LNCaP clone FGC (cell line): ENCODE results near the gene SRRM3.
"Not testable (repeated sequence)": the region's sequence is repeated elsewhere in the genome, so short reads cannot be mapped to it uniquely, and the experiment has no call there.

Experiments used
- DNase-seq: peaks from one replicate; pipeline ENCODE4 v3.0.0-alpha.2; 2011; ENCODE audit warnings: low read depth
- H3K4me3 ChIP-seq: 2 replicates; pipeline ENCODE4 v1.5.1; 2011; ENCODE audit warnings: mild to moderate bottlenecking, low read depth, low read length, control low read depth
- CTCF ChIP-seq: IDR thresholded peaks from 2 replicates; pipeline ENCODE4 v1.5.1; 2012; ENCODE audit warnings: mild to moderate bottlenecking; ENCODE audit not compliant: control insufficient read depth, insufficient read depth; ENCODE audit errors: extremely low read depth

The SRRM3 gene

GRCh38 chr7:76201732-76202665 is at the start of gene SRRM3:
Gene SRRM3, plus strand, starts transcription at chr7:76201896. Its CDS starts 33,171 bp downstream, at chr7:76235067.
- peak; percentile 98 for TF ChIP-seq CTCF
- H3K4me3 ChIP-seq = no peak within 1 kb of the TSS
- DNase-seq = peak; percentile 14

GRCh38 chr7:76151932-76152331 is 49.8 kb upstream of the SRRM3 start:
- no peak for DNase-seq
- H3K4me3 ChIP-seq = no peak overlapping the region
- no peak for TF ChIP-seq CTCF

GRCh38 chr7:76153571-76154230 is 48.0 kb upstream of the SRRM3 start:
- not testable (repeated sequence) for DNase-seq, H3K4me3 ChIP-seq

- no peak for DNase-seq
- no peak for TF ChIP-seq CTCF
- no peak overlapping the region for H3K4me3 ChIP-seq
Observed at GRCh38 chr7:76155938-76156337, 45.8 kb upstream of the SRRM3 start.

- not testable (repeated sequence) for H3K4me3 ChIP-seq, DNase-seq
Observed at GRCh38 chr7:76156992-76157685, 44.6 kb upstream of the SRRM3 start.

- DNase-seq, H3K4me3 ChIP-seq: not testable (repeated sequence)
Observed at GRCh38 chr7:76158416-76158815, 43.3 kb upstream of the SRRM3 start.

GRCh38 chr7:76162416-76163170 is 39.1 kb upstream of the SRRM3 start:
- not testable (repeated sequence) for DNase-seq, H3K4me3 ChIP-seq

GRCh38 chr7:76163812-76164211 is 37.9 kb upstream of the SRRM3 start:
- H3K4me3 ChIP-seq, DNase-seq: not testable (repeated sequence)
